GM12874 (cell line): ENCODE measurements around the gene PIP4K2C.

Experiments
- TF ChIP-seq, protein P1 (sequence below): IDR thresholded peaks from 2 replicates; pipeline ENCODE4 v1.5.1; 2011; ENCODE audit warnings: low read depth, mild to moderate bottlenecking, control low read depth, low read length, moderate library complexity; ENCODE audit not compliant: insufficient read depth

The PIP4K2C gene

DNA sequence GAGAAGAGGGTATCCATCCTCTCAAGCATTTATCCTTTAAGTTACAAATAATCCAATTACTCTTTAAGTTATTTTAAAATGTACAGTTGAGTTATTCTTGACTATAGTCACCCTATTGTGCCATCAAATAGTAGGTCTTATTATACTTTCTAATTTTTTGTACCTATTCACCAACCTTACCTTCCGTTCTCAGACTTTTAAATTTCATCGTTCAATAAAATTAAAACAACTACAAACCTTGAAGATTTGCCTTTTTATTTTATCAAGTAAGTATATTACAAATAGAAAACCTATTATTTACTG is 43.0 kb upstream of the PIP4K2C start:
- TF ChIP-seq, protein P1, sequence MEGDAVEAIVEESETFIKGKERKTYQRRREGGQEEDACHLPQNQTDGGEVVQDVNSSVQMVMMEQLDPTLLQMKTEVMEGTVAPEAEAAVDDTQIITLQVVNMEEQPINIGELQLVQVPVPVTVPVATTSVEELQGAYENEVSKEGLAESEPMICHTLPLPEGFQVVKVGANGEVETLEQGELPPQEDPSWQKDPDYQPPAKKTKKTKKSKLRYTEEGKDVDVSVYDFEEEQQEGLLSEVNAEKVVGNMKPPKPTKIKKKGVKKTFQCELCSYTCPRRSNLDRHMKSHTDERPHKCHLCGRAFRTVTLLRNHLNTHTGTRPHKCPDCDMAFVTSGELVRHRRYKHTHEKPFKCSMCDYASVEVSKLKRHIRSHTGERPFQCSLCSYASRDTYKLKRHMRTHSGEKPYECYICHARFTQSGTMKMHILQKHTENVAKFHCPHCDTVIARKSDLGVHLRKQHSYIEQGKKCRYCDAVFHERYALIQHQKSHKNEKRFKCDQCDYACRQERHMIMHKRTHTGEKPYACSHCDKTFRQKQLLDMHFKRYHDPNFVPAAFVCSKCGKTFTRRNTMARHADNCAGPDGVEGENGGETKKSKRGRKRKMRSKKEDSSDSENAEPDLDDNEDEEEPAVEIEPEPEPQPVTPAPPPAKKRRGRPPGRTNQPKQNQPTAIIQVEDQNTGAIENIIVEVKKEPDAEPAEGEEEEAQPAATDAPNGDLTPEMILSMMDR, result no peak

DNA sequence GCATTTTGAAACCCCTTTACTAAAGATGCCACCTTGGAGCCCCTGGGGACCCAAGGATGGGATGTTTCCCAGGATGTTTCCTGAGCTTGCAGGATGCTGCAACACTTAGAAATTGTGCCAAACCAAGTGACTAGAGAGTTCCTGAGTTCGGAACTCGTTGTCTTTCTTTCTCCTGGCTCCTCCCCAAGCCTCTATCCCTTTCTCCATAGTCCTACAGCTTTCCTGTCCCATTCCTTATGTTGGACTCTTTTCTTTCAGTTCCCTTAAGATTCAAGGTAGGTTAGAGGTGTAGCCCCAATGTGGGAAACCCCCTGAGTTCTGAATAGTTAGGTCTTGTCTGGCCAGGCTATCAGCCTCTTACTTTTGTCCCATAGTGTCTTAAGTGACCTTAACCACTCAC is 42.5 kb upstream of the PIP4K2C start:
- TF ChIP-seq, protein P1, result no peak

DNA sequence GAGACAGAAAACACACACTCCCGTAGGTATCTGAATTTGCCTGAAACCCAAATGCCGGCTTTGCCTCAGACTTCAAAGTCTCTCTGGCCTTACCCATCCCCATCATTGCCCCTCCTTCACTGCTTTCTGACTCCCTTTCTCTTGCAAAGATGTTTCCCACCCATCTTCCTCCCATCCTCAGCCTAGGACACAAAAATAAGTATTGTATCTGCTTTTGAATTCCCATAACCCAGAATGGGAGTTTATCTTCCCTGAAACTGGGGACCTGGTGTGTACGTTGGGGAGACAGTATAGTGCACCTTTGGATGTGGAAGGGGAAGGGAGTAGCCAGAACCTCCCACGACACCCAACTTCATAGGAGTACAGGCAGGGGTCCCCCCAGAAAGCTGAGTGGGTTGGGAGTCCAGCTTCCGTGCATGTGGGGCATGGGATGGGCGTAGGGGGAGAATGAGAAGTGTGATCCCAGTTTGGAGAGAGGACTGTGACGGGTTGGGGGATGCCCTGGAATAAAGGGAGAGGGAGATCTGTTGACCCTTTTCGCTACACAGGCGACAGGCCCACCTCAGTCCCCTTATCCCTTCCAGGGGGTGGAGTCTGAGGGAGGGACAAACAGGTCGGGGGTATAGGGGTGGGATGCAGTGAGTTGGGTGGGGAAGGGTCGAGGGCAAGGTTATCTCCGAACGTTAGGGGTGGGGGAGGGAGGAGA is 41.6 kb upstream of the PIP4K2C start:
- TF ChIP-seq, protein P1, result no peak

DNA sequence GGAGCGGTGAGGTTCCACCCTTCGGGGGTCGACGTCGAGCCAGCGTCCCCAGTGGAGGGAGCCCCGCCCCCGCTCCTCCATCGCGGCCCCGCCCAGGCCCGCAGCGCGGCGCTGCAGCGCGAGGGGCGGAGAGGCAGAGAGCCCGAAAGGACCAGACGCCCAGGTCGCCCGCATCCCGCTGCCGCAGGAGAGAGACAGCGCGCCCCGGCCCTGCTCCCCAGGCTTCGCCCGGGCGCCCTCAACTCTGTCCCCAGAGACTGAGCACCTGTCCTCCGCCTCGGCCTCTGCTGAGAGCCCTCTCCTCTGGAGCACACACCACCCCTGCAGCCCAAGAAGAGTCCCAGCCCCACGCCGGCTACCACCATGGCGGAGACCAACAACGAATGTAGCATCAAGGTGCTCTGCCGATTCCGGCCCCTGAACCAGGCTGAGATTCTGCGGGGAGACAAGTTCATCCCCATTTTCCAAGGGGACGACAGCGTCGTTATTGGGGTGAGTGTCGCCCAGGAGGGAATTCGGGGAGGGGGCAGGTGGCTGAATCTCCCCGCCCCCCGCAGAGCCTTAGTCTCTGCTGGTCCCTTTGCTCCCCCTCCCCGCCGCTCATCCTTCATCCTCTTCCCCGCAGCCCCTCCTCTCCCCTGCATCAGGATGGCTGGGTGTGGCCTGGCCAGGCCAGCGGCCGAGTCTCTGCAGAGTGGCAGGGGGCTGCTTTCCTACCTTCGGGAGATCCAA is 40.9 kb upstream of the PIP4K2C start, which contains the start of gene KIF5A:
Gene KIF5A (plus strand): TSS at position 136 of the 732 bp plus-strand sequence. CDS start 228 bp downstream, at position 364.
- TF ChIP-seq, protein P1, result peak; percentile 15; the same call in 1 of the 2 replicates

DNA sequence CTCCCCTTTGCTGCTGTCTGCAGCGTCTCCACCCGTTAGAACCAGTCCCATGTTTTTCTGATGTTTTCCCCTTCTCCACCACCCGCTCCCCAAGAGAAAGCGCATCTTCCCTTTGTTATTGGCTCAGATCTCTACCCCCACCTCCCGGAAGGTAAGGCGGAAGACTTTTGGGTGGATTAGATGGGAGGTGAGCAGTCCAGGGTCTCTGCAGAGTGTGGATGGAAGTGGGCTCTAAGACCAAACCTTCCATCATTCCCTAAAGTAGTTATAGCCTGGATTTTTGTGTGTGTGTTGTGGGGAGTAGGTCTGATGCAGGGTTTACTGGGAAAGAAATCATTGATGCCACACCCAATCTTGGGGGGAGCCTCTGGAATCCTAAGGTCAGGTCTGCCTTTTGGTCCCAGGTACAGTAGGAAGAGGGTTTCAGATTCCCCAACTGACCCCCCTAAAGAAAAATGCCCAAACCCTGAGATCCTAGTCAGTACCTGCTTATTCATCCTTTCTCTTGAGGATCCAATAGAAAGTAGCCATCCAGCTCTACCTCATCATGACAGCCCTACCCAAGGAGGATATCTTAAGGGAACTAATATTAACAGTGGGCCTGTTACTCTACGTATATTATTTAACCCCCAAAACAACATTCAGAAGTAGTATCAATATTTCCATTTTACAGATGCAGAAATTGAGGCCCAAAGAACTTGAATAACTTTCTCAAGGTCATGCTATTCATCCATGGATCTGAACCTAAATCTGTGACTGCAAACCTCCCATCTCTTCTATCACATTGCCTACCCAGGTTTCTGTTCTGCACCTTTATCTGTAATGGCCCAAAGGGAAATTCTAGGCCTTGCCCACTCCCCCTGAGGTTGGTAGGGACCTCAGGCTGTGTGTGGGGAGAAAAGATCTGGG is 40.1 kb upstream of the PIP4K2C start:
- TF ChIP-seq, protein P1, result no peak

DNA sequence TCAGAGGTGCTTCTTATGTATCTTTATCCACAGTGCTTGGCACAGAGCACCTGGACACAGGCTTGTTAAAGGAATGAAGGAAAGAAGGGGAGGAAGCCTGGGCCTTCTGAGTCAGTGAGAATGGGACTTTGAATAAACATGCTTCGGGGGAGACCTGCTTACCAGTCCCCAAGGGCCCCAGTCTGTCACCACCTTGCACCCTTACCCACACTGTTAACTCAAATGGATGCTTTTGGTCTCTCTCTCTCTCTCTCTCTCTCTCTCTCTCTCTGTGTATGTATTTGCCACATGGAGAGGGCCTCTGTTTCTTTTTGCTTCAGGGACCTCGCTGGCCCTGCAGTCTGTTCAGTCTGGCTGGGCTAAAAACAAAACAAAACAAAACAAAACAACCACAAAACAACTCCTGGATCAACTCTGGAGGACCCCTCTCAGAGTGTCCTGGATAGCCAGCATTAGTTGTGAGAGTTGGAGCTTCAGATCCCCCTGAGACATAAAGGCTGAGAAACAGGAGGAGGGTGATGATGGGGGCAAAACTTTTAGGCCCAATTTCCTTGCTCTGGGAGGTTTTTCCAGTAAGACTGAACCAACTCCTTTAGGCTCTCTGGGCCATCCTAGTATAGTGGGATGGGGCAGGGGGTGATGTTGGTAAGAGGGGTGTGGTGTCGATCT is 39.2 kb upstream of the PIP4K2C start:
- TF ChIP-seq, protein P1, result no peak
